Smooth muscle cell (in vitro differentiated cells): ENCODE measurements around the gene PLCB1. TPM values are rescaled to one million over a fixed set of nuclear protein-coding genes. Genes with fewer than 3 reads are reported as not detected.
"Not testable (repeated sequence)": the region's sequence is repeated elsewhere in the genome, so short reads cannot be mapped to it uniquely, and the experiment has no call there.

Source experiments
- DNase-seq: peaks from one replicate; lab custom pipeline; 2025; ENCODE audit not compliant: unreplicated experiment; lab: John Stamatoyannopoulos, UW
- H2AFZ ChIP-seq: fragments of 200-600 bp; sonication (generic); 2 replicates; pipeline ENCODE4 v1.6.0; 2016; ENCODE audit warnings: antibody characterized with exemption, low read depth, mild to moderate bottlenecking
- H3F3A ChIP-seq: fragments of 200-600 bp; sonication (generic); 2 replicates; pipeline ENCODE4 v1.6.0; 2017; ENCODE audit warnings: antibody characterized with exemption, low read depth
- H3K27ac ChIP-seq: fragments of 200-600 bp; sonication (generic); 2 replicates; pipeline ENCODE4 v1.5.1; 2016; ENCODE audit warnings: low read depth, mild to moderate bottlenecking
- H3K27me3 ChIP-seq: fragments of 200-600 bp; sonication (generic); 2 replicates; pipeline ENCODE4 v1.6.1; 2016; ENCODE audit warnings: low read depth, mild to moderate bottlenecking
- H3K36me3 ChIP-seq: fragments of 200-600 bp; sonication (generic); 2 replicates; pipeline ENCODE4 v1.5.1; 2016; ENCODE audit warnings: low read depth
- H3K4me1 ChIP-seq: fragments of 200-600 bp; sonication (generic); 2 replicates; pipeline ENCODE4 v1.5.1; 2016; ENCODE audit warnings: low read depth
- H3K4me2 ChIP-seq: fragments of 200-600 bp; sonication (generic); 2 replicates; pipeline ENCODE4 v1.6.0; 2016; ENCODE audit warnings: mild to moderate bottlenecking
- H3K4me3 ChIP-seq: fragments of 200-600 bp; sonication (generic); 2 replicates; pipeline ENCODE4 v1.5.1; 2016; ENCODE audit warnings: mild to moderate bottlenecking
- H3K79me2 ChIP-seq: fragments of 200-600 bp; sonication (generic); 2 replicates; pipeline ENCODE4 v1.6.0; 2016; ENCODE audit warnings: low read depth, mild to moderate bottlenecking
- H3K9ac ChIP-seq: fragments of 200-600 bp; sonication (generic); 2 replicates; pipeline ENCODE4 v1.6.0; 2016; ENCODE audit warnings: low read depth
- H3K9me3 ChIP-seq: fragments of 200-600 bp; sonication (generic); replicated peaks from 2 replicates; pipeline ENCODE4 v1.5.1; 2016; ENCODE audit warnings: low read depth
- H4K20me1 ChIP-seq: fragments of 200-600 bp; sonication (generic); 2 replicates; pipeline ENCODE4 v1.6.0; 2016; ENCODE audit warnings: low read depth
- CTCF ChIP-seq: fragments of 200-600 bp; sonication (generic); IDR thresholded peaks from 2 replicates; pipeline ENCODE4 v1.5.1; 2017; ENCODE audit warnings: borderline replicate concordance, mild to moderate bottlenecking, antibody characterized with exemption; ENCODE audit not compliant: insufficient read depth, poor library complexity, severe bottlenecking
- WGBS: methylation state at CpG from one replicate; pipeline ENCODE4 v1.1.7; 2016; ENCODE audit warnings: low lambda C conversion rate; 5-methylcytosine and 5-hydroxymethylcytosine counted together
- polyA plus RNA-seq: library from polyadenylated mRNA; unstranded; fragments of >200 nt; fragmentation: Nextera tagmentation; extraction: Ambion mirVana; gene quantifications from 2 replicates; pipeline ENCODE4 v1.2.1, GENCODE V29; 2016
- total RNA-seq: library from RNA; depleted of rRNA; stranded (reverse); fragments of >200 nt; gene quantifications from 2 replicates; pipeline ENCODE4 v1.2.3, GENCODE V29; 2014

Gene PLCB1
- total and polyA plus RNA-seq, 2 experiments from 2014 or later = 4.7 to 25.3 TPM

DNA sequence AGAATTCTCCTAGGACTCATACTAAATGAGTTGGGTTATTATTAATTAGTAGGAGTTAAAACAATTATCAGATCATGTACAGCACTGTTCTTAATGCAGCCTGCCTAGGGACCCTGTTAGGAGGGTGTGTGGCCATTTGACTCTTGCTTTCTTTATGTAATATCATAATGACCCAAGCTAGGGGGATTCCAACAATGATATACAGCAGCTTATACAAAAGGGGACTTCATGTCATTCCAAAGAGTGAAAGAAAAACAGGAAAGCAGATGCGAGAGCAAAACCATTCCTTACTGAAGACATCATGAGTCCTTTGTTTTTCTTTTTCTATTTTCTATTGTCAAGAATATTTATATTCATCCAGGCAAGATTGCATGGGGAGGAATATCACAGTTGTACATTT lies 455.2 kb downstream of the PLCB1 start:
- no peaks in the 10 kb centered on the region for H3K9me3 ChIP-seq
- H3K4me2 ChIP-seq = no peak overlapping the region
- no peaks in the 10 kb centered on the region for H3K4me1 ChIP-seq
- TF ChIP-seq CTCF = no peak
- no peak overlapping the region for H3K27ac ChIP-seq
- H3F3A ChIP-seq = no peaks in the 10 kb centered on the region
- no peaks in the 10 kb centered on the region for H3K27me3 ChIP-seq
- H2AFZ ChIP-seq = no peak overlapping the region
- H3K9ac ChIP-seq = no peak overlapping the region
- no peak for DNase-seq
- no peaks in the 10 kb centered on the region for H3K79me2 ChIP-seq
- 85% methylated on average over 1 of the region's 1 CpG for WGBS
- H3K36me3 ChIP-seq = no peaks in the 10 kb centered on the region
- no peaks in the 10 kb centered on the region for H4K20me1 ChIP-seq
- no peak overlapping the region for H3K4me3 ChIP-seq

- H3K27ac ChIP-seq = no peak overlapping the region
- H3K36me3 ChIP-seq = no peaks in the 10 kb centered on the region
- DNase-seq = no peak
- H3K4me1 ChIP-seq = no peaks in the 10 kb centered on the region
- TF ChIP-seq CTCF = no peak
- no peak overlapping the region for H3K9ac ChIP-seq
- no peak overlapping the region for H3K4me2 ChIP-seq
- no peak overlapping the region for H3K4me3 ChIP-seq
- no peaks in the 10 kb centered on the region for H4K20me1 ChIP-seq
- H3K9me3 ChIP-seq = no peaks in the 10 kb centered on the region
- 87% methylated on average over 3 of the region's 3 CpGs for WGBS
- no peaks in the 10 kb centered on the region for H3K79me2 ChIP-seq
- no peak overlapping the region for H2AFZ ChIP-seq
- no peaks in the 10 kb centered on the region for H3K27me3 ChIP-seq
- no peaks in the 10 kb centered on the region for H3F3A ChIP-seq
These were observed 455.7 kb downstream of the PLCB1 start for GRCh38 chr20:8587810-8588209.

DNA sequence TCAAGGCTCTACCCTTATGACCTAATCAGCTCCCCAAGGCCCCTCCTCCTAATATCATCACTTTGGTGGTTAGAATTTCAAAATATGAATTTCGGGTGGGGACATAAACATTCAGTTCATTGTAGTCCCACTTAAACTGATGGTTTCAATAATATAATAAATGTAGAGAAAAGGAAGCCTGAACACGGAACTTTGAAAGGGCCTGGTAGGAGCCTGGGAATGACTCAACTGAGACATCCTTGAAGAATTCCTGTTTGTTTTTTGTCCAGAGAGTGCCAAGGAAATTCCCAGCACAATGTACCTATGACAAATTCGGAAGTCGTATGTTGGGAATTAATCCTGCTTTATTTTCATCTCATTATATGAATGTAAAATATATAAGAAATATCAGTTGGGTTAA lies 457.9 kb downstream of the PLCB1 start:
- no peak overlapping the region for H3K4me3 ChIP-seq
- no peaks in the 10 kb centered on the region for H3F3A ChIP-seq
- no peak overlapping the region for H3K27ac ChIP-seq
- no peak for TF ChIP-seq CTCF
- no peaks in the 10 kb centered on the region for H3K27me3 ChIP-seq
- H4K20me1 ChIP-seq = no peaks in the 10 kb centered on the region
- no peak overlapping the region for H2AFZ ChIP-seq
- H3K79me2 ChIP-seq = no peaks in the 10 kb centered on the region
- no peak for DNase-seq
- no peak overlapping the region for H3K4me2 ChIP-seq
- H3K36me3 ChIP-seq = no peaks in the 10 kb centered on the region
- H3K9me3 ChIP-seq = no peaks in the 10 kb centered on the region
- 94% methylated on average over 4 of the region's 4 CpGs for WGBS
- no peak overlapping the region for H3K9ac ChIP-seq
- H3K4me1 ChIP-seq = no peaks in the 10 kb centered on the region

DNA sequence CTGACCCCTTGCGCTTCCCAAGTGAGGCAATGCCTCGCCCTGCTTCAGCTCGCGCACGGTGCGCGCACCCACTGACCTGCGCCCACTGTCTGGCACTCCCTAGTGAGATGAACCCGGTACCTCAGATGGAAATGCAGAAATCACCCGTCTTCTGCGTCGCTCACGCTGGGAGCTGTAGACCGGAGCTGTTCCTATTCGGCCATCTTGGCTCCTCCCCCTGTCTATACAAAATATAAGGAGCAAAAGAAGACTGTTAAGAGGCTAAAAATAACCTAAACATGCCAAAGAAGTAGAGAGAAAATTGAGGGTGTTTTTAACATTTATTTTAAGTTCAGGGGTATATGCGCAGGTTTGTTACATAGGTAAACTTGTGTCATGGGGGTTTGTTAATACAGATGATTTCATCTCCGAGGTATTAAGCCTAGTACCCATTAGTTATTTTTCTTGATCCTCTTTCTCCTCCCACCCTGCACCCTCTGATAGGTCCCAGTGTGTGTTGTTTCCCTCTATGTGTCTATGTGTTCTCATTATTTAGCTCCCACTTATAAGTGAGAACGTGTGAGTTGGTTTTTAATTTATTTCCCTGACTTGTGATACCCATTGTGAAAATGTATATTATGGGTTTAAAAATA lies 469.0 kb downstream of the PLCB1 start:
- peak overlapping the region; percentile 45 for H3K4me3 ChIP-seq
- peak overlapping the region; percentile 75 for H3K4me2 ChIP-seq
- not testable (repeated sequence) for H3K9ac ChIP-seq

More for the DNA sequence above, 469.0 kb downstream of the PLCB1 start:
- H3K9me3 ChIP-seq, H3K27me3 ChIP-seq, H4K20me1 ChIP-seq, H3K4me1 ChIP-seq, H3F3A ChIP-seq, H3K79me2 ChIP-seq, H3K27ac ChIP-seq, DNase-seq, H3K36me3 ChIP-seq: not testable (repeated sequence)
- peak overlapping the region; percentile 38 for H2AFZ ChIP-seq
- WGBS = 40% methylated on average over 12 of the region's 18 CpGs
